ENCODE results near the gene C4orf50. TPM values are rescaled to one million over a fixed set of nuclear protein-coding genes. Genes with fewer than 3 reads are reported as not detected.
A peak's percentile ranks its signal among the peaks of the same experiment; 100 is the strongest.

C4orf50 gene
- total RNA-seq, 1 donor from 2014 or later, result not detected

GRCh38 chr4:5887011-5887360 is 131.2 kb downstream of the C4orf50 start:
- peak overlapping the region; percentile 5 for H3K27ac Mint-ChIP-seq (ENCODE audit: unreplicated experiment)
- H3K9me3 Mint-ChIP-seq (ENCODE audit: low read depth), result no peaks in the 10 kb centered on the region
- H3K4me1 Mint-ChIP-seq (ENCODE audit: low read depth), result peaks cover 45% of the 10 kb centered on the region
- no peak for DNase-seq (ENCODE audit: low spot score)
- peaks cover 14% of the 10 kb centered on the region for H3K27me3 Mint-ChIP-seq (ENCODE audit: low read depth)
- H3K4me3 Mint-ChIP-seq (ENCODE audit: unreplicated experiment), result peak overlapping the region; percentile 86
- no peaks in the 10 kb centered on the region for H3K36me3 Mint-ChIP-seq (ENCODE audit: low read depth)
- TF ChIP-seq CTCF (IDR thresholded peaks at IDR 0.05), result no peak

GRCh38 chr4:5885733-5886132 is 132.5 kb downstream of the C4orf50 start:
- no peak for TF ChIP-seq CTCF (IDR thresholded peaks at IDR 0.05)
- H3K4me1 Mint-ChIP-seq (ENCODE audit: low read depth), result peaks cover 40% of the 10 kb centered on the region
- H3K36me3 Mint-ChIP-seq (ENCODE audit: low read depth), result no peaks in the 10 kb centered on the region
- no peak for DNase-seq (ENCODE audit: low spot score)
- no peaks in the 10 kb centered on the region for H3K9me3 Mint-ChIP-seq (ENCODE audit: low read depth)
- no peak overlapping the region for H3K4me3 Mint-ChIP-seq (ENCODE audit: unreplicated experiment)
- H3K27ac Mint-ChIP-seq (ENCODE audit: unreplicated experiment), result no peak overlapping the region
- peaks cover 4% of the 10 kb centered on the region for H3K27me3 Mint-ChIP-seq (ENCODE audit: low read depth)

GRCh38 chr4:5884796-5885195 is 133.4 kb downstream of the C4orf50 start:
- no peak overlapping the region for H3K27ac Mint-ChIP-seq (ENCODE audit: unreplicated experiment)

GRCh38 chr4:5883916-5884315 is 134.3 kb downstream of the C4orf50 start:
- Mint-ChIP-seq H3K9me3 (ENCODE audit: low read depth) (no peaks in the 10 kb centered on the region), H3K36me3 (ENCODE audit: low read depth) (no peaks in the 10 kb centered on the region), H3K4me3 (ENCODE audit: unreplicated experiment) (no peak overlapping the region), H3K4me1 (ENCODE audit: low read depth) (peaks cover 34% of the 10 kb centered on the region), H3K27me3 (ENCODE audit: low read depth) (no peaks in the 10 kb centered on the region), H3K27ac (ENCODE audit: unreplicated experiment) (no peak overlapping the region)
- no peak for DNase-seq (ENCODE audit: low spot score)
- TF ChIP-seq CTCF (IDR thresholded peaks at IDR 0.05), result no peak

More at GRCh38 chr4:5884796-5885195, 133.4 kb downstream of the C4orf50 start:
- Mint-ChIP-seq H3K4me3 (ENCODE audit: unreplicated experiment) (no peak overlapping the region), H3K27me3 (ENCODE audit: low read depth) (no peaks in the 10 kb centered on the region), H3K9me3 (ENCODE audit: low read depth) (no peaks in the 10 kb centered on the region), H3K4me1 (ENCODE audit: low read depth) (peaks cover 34% of the 10 kb centered on the region), H3K36me3 (ENCODE audit: low read depth) (no peaks in the 10 kb centered on the region)
- no peak for DNase-seq (ENCODE audit: low spot score)
- TF ChIP-seq CTCF (IDR thresholded peaks at IDR 0.05), result no peak

- TF ChIP-seq CTCF (IDR thresholded peaks at IDR 0.05), result no peak
- Mint-ChIP-seq H3K4me3 (ENCODE audit: unreplicated experiment) (no peak overlapping the region), H3K36me3 (ENCODE audit: low read depth) (no peaks in the 10 kb centered on the region), H3K9me3 (ENCODE audit: low read depth) (no peaks in the 10 kb centered on the region), H3K4me1 (ENCODE audit: low read depth) (peaks cover 32% of the 10 kb centered on the region), H3K27me3 (ENCODE audit: low read depth) (no peaks in the 10 kb centered on the region), H3K27ac (ENCODE audit: unreplicated experiment) (no peak overlapping the region)
- no peak for DNase-seq (ENCODE audit: low spot score)
Observed at GRCh38 chr4:5882947-5883346, 135.3 kb downstream of the C4orf50 start.

Data from chondrocyte (in vitro differentiated cells).